Hepatocyte (in vitro differentiated cells): ENCODE measurements around the gene S100A5.
"Not testable (repeated sequence)": the region's sequence is repeated elsewhere in the genome, so short reads cannot be mapped to it uniquely, and the experiment has no call there.

Source experiments
- CTCF ChIP-seq: fragments of 200-600 bp; sonication (generic); IDR thresholded peaks from 2 replicates; pipeline ENCODE4 v1.5.1; 2016; ENCODE audit warnings: antibody characterized with exemption, mild to moderate bottlenecking; ENCODE audit not compliant: poor library complexity
- EZH2 ChIP-seq: fragments of 200-600 bp; sonication (generic); IDR thresholded peaks from 2 replicates; pipeline ENCODE4 v1.6.1; 2016; ENCODE audit warnings: antibody characterized with exemption, mild to moderate bottlenecking, borderline replicate concordance
- EZH2phosphoT487 ChIP-seq: fragments of 200-600 bp; sonication (generic); IDR thresholded peaks from one replicate; pipeline ENCODE4 v1.6.1; 2018; ENCODE audit warnings: antibody characterized with exemption, mild to moderate bottlenecking, low read depth, moderate library complexity; ENCODE audit not compliant: unreplicated experiment, severe bottlenecking

- not testable (repeated sequence) for TF ChIP-seq CTCF, EZH2, EZH2phosphoT487
Observed at GRCh38 chr1:153521808-153522207, 18.9 kb downstream of the S100A5 start.
